ENCODE measurements around the gene FARS2. TPM values are rescaled to one million over a fixed set of nuclear protein-coding genes. Genes with fewer than 3 reads are reported as not detected.
A peak's percentile ranks its signal among the peaks of the same experiment; 100 is the strongest.

Gene FARS2
- total and polyA plus RNA-seq, 2 of the 13 experiments (the other 11 are each of a cell fraction or from before 2014, with no cell fraction given): 15.4 to 26.0 TPM

DNA sequence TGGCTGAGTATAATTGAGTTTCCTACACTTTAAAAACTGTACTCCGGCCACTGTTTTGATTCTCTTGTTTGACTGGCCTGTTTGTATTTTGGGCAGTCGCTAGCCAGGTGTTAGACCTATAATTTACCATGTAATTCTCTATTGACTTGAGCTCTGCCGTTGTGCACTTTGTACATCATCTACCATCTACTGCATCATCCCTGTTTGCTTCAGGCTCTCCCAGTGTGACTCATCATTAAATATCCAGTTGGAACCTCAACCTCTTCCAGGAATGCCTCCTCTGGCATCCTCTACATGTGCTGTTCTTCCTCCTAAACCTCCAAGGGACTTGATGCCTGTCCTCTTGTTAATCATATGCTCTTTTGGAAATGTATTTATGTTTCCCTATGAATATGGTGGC is 72.3 kb downstream of the FARS2 start (continued):
- peak; percentile 59; the same call in 1 of the 2 replicates for TF ChIP-seq TBX3 (IDR thresholded peaks at IDR 0.05; ENCODE audit: borderline replicate concordance)
- TF ChIP-seq ZNF781 (CRISPR knock-in tag; IDR thresholded peaks at IDR 0.05; ENCODE audit: borderline replicate concordance, not compliant biosample characterization): no peak
- TF ChIP-seq ZNF605 (CRISPR knock-in tag; IDR thresholded peaks at IDR 0.05): no peak
- TF ChIP-seq, protein P1, sequence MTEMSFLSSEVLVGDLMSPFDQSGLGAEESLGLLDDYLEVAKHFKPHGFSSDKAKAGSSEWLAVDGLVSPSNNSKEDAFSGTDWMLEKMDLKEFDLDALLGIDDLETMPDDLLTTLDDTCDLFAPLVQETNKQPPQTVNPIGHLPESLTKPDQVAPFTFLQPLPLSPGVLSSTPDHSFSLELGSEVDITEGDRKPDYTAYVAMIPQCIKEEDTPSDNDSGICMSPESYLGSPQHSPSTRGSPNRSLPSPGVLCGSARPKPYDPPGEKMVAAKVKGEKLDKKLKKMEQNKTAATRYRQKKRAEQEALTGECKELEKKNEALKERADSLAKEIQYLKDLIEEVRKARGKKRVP (CRISPR knock-in tag; IDR thresholded peaks at IDR 0.05): 0 out of 4 replicates have a peak, but pooled peaks of 1 of the 2 experiments have one; percentile 12
- no peak for TF ChIP-seq MEF2D (CRISPR knock-in tag; IDR thresholded peaks at IDR 0.05)
- TF ChIP-seq MAFK (conservative IDR thresholded peaks at IDR 0.05 in 1 of 2, IDR thresholded peaks at IDR 0.05 in 1 of 2; ENCODE audit: low read length in 2 of 2): peak; percentile 17 to 48
- TF ChIP-seq MLLT10 (CRISPR knock-in tag; IDR thresholded peaks at IDR 0.05): no peak
- TF ChIP-seq, protein P2, sequence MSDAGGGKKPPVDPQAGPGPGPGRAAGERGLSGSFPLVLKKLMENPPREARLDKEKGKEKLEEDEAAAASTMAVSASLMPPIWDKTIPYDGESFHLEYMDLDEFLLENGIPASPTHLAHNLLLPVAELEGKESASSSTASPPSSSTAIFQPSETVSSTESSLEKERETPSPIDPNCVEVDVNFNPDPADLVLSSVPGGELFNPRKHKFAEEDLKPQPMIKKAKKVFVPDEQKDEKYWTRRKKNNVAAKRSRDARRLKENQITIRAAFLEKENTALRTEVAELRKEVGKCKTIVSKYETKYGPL (CRISPR knock-in tag; IDR thresholded peaks at IDR 0.05): no peak
- TF ChIP-seq MAFF (IDR thresholded peaks at IDR 0.05; ENCODE audit: low read depth, low read length): 0 out of 2 replicates have a peak, but pooled peaks have one; percentile 7
- no peak for TF ChIP-seq SAP130 (CRISPR knock-in tag; IDR thresholded peaks at IDR 0.05; ENCODE audit: low read depth)
- no peak for TF ChIP-seq KDM1A (CRISPR knock-in tag; IDR thresholded peaks at IDR 0.05)
- no peak for TF ChIP-seq AGO2 (optimal IDR thresholded peaks at IDR 0.05; ENCODE audit: low read depth, low read length)
- TF ChIP-seq, protein P3, sequence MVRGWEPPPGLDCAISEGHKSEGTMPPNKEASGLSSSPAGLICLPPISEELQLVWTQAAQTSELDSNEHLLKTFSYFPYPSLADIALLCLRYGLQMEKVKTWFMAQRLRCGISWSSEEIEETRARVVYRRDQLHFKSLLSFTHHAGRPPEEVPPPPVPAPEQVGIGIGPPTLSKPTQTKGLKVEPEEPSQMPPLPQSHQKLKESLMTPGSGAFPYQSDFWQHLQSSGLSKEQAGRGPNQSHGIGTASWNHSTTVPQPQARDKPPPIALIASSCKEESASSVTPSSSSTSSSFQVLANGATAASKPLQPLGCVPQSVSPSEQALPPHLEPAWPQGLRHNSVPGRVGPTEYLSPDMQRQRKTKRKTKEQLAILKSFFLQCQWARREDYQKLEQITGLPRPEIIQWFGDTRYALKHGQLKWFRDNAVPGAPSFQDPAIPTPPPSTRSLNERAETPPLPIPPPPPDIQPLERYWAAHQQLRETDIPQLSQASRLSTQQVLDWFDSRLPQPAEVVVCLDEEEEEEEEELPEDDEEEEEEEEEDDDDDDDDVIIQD (CRISPR knock-in tag; IDR thresholded peaks at IDR 0.05; ENCODE audit: low read depth): peak; percentile 52; the same call in 1 of the 2 replicates
- TF ChIP-seq, protein P4, sequence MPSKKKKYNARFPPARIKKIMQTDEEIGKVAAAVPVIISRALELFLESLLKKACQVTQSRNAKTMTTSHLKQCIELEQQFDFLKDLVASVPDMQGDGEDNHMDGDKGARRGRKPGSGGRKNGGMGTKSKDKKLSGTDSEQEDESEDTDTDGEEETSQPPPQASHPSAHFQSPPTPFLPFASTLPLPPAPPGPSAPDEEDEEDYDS (CRISPR knock-in tag; IDR thresholded peaks at IDR 0.05): no peak
- no peak for TF ChIP-seq KLF11 (CRISPR knock-in tag; IDR thresholded peaks at IDR 0.05)
- TF ChIP-seq TEAD3 (CRISPR knock-in tag; optimal IDR thresholded peaks at IDR 0.05; ENCODE audit: borderline replicate concordance): peak; percentile 46
- TF ChIP-seq NFYB (CRISPR knock-in tag; IDR thresholded peaks at IDR 0.05): no peak
- TF ChIP-seq ZNF567 (CRISPR knock-in tag; IDR thresholded peaks at IDR 0.05; ENCODE audit: borderline replicate concordance): no peak
- TF ChIP-seq FOXA1 (IDR thresholded peaks at IDR 0.05): no peak
- 0 out of 2 replicates have a peak, but pooled peaks have one; percentile 27 for TF ChIP-seq FOXA1 (CRISPR knock-in tag; IDR thresholded peaks at IDR 0.05)
- TF ChIP-seq NR3C1 (CRISPR knock-in tag; IDR thresholded peaks at IDR 0.05): no peak
- TF ChIP-seq, protein P5, sequence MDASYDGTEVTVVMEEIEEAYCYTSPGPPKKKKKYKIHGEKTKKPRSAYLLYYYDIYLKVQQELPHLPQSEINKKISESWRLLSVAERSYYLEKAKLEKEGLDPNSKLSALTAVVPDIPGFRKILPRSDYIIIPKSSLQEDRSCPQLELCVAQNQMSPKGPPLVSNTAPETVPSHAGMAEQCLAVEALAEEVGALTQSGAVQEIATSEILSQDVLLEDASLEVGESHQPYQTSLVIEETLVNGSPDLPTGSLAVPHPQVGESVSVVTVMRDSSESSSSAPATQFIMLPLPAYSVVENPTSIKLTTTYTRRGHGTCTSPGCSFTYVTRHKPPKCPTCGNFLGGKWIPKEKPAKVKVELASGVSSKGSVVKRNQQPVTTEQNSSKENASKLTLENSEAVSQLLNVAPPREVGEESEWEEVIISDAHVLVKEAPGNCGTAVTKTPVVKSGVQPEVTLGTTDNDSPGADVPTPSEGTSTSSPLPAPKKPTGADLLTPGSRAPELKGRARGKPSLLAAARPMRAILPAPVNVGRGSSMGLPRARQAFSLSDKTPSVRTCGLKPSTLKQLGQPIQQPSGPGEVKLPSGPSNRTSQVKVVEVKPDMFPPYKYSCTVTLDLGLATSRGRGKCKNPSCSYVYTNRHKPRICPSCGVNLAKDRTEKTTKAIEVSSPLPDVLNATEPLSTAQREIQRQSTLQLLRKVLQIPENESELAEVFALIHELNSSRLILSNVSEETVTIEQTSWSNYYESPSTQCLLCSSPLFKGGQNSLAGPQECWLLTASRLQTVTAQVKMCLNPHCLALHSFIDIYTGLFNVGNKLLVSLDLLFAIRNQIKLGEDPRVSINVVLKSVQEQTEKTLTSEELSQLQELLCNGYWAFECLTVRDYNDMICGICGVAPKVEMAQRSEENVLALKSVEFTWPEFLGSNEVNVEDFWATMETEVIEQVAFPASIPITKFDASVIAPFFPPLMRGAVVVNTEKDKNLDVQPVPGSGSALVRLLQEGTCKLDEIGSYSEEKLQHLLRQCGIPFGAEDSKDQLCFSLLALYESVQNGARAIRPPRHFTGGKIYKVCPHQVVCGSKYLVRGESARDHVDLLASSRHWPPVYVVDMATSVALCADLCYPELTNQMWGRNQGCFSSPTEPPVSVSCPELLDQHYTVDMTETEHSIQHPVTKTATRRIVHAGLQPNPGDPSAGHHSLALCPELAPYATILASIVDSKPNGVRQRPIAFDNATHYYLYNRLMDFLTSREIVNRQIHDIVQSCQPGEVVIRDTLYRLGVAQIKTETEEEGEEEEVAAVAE (CRISPR knock-in tag; IDR thresholded peaks at IDR 0.05; ENCODE audit: borderline replicate concordance): no peak
- peak; percentile 46; the same call in 1 of the 2 replicates for TF ChIP-seq FOSL1 (CRISPR knock-in tag; IDR thresholded peaks at IDR 0.05; ENCODE audit: borderline replicate concordance)
- no peak for TF ChIP-seq PITX1 (CRISPR knock-in tag; IDR thresholded peaks at IDR 0.05)

Data from HepG2 (cell line).